ENCODE measurements around the gene HMGXB3.
"Not testable (repeated sequence)": the region's sequence is repeated elsewhere in the genome, so short reads cannot be mapped to it uniquely, and the experiment has no call there.

The HMGXB3 gene

GRCh38 chr5:150068961-150069645 lies 68.6 kb downstream of the HMGXB3 start:
- DNase-seq: no peak

DNA sequence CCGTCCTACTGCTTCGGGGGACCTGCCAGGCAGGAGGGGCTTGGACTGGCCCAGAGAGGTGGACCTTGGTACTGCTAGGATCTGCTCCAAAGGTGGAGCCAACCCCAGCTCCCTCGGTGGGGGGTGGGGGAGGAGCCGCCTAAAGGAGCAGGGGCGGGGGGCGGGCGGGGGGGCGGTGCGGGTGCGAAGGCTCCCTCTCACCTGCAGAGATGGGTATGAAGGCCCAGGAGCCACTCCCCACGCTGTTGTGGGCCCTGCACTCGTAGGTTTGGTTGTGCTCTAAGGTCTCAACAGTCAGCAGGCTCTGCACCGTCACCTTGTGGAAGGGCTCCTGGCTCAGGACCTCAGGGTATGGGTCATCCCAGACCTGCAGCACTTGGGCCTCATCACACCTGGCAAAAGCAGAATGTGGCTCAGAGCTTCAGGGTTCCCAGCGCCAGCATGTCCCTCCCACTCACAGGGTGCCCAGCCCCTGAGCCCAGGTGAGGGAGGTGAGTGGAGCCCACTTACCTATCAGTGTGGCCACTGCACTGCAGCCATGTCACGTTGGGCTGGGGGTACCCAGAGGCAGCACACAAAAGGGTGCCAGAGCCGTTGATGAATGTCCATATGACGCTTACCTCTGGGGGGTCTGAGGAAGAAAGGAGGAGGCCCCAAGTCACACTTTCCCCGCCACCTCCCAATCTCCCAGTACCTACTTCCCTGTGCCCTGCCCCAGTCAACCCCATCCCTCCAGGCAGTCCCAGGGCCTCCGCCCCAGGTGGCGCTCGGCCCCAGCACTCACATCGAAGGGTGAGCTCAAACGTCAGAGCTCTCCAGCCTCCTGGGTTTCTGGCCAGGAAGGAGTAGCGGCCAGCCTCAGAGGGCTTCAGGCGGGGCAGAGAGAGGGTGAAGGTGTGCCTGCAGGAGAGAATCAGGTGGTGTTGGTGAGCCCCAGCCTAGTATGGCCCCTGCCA lies 69.4 kb downstream of the HMGXB3 start:
- no peak for DNase-seq

- DNase-seq: no peak
These were observed 70.3 kb downstream of the HMGXB3 start for GRCh38 chr5:150070821-150071220.

DNA sequence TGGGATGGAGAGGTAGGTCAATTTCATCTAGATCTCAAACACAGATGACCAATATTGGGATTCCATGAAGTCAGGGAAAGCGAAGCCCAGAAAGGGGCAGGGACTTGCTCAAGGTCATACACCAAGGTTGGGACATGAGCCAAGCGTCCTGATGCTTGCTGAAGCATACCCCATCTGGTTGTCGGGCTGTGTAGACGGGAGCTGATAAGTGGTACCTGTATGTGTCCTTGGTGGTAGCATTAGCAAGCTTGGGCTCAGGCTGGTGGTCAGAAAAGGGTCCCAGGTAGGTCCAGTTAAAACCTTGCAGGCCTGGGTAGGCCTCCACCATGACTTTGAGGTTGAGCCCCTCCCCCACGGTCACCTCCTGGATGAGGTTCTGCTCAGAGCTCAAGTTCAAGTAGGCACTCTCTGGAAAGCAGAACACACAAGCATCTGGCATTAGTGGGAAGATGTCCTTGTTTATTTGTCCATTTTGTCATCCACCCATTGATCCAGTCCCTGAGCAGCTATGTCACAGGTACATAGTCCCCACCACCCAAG lies 72.6 kb downstream of the HMGXB3 start:
- no peak for DNase-seq

DNA sequence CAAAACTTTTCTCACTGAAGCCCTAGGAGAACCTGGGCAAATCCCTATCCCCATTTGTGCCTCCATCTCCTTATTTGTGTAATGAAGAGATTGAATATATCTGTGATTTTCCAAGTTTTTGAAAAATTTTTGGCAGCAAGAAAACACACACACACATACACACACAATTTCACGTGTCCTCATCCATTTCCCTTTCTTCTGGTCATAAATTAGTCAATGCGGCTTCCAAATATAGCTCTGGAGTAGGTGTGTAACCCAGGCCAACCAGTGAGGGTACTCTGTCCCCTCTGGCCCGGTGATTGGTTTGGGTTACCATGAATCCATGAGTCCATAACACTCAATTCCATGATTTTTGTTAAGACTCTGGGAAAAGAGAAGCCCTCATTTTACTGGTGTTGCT lies 73.1 kb downstream of the HMGXB3 start:
- no peak for DNase-seq

- no peak for DNase-seq
These were observed 74.7 kb downstream of the HMGXB3 start for GRCh38 chr5:150075233-150075632.

GRCh38 chr5:150075806-150076205 lies 75.3 kb downstream of the HMGXB3 start:
- DNase-seq: no peak

DNA sequence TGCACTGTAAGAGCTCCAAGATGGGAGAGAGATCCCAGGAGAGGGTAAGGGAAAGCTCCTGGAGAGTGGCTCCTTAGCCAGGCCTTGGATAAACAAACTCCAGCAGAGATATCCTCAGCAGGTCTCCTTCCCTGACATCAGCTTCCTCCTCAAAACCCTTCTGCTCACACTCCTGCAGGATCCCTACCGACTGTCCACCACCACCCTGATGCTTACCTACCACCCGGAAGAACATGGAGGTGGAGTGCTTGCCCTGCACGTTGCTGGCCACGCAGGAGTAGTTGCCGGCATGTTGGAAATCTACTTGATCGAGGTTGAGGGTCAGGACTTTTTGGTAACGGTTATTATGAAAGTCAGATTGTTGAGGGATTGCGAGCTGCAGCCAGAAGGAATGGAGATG lies 76.5 kb downstream of the HMGXB3 start:
- no peak for DNase-seq

DNA sequence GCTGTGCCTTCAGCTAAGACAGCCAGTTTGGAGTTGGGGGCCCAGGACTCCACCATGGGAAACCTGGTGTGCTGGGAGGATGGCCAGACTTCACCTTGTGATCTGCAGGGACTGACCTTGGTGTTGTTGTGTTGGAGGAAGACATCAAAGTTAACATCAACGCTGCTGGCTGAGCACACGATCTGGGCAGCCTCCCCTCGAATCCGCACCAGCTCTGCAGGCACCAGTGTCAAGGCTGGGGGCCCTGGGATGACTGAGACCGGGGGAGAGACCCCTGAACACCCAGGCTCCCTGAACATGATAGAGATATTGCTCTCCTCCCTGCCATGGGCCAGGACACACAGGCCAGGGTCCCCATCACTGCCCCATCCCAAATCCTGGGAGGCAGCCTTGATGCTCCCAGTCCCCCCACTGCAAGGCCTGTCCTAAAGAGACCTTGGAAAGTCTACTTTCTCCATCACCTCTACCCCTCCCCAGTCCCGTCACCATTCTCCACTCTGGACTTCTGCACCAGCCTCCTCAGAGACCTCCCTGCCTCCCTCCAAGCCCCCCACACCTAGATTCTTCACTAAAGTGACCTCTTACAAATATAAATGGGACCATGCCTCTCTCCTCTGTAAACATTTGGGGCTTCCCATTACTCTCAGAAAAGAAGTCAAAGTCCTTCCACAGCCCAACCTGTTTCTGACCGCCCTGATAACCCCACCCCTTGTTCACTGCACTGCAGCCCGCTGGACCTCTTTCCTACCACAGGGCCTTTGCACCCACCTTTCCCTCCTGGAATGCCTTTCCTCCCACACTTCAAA lies 77.7 kb downstream of the HMGXB3 start:
- DNase-seq: no peak

DNA sequence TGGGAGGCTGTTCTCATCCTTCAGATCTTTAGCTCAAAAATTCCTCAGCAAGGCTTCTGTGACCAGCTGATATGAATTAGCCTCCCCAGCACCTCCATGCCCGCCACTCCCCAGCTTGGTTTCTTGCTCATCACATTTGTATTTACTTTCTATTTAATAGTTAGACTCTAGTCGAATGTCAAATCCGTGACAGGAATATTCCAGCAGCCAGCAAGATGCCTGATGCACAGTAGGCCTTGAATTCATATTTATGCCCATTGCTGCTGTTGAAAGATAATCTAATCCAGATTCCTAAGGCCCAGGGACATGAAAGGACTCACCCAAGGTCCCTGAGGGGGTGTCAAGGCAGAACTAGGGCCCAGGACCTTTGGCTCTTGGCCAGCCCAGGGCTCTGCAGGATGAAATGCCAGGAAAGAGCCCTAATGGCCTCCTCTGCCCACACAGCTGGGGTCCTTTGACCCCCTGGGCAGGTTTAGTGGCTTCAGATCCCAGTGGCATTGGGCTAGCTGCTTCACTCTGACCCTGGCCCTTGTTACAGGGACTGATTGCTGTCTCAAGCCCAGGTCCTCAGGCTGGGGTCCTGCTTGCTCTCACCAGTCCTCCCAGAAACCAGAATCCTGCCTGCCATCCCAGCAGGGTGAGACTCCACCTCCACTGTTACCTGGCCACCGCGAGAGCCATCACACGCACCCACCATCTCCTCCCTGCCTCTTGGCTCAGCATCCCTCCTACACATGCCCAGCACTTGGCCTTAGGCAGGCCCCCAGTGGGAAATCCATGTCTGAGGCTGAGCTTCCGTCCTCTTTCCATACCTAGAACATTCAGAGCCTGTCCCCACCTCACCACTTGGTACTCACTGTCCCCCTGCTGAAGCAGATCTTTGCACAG lies 78.5 kb downstream of the HMGXB3 start:
- no peak for DNase-seq

DNA sequence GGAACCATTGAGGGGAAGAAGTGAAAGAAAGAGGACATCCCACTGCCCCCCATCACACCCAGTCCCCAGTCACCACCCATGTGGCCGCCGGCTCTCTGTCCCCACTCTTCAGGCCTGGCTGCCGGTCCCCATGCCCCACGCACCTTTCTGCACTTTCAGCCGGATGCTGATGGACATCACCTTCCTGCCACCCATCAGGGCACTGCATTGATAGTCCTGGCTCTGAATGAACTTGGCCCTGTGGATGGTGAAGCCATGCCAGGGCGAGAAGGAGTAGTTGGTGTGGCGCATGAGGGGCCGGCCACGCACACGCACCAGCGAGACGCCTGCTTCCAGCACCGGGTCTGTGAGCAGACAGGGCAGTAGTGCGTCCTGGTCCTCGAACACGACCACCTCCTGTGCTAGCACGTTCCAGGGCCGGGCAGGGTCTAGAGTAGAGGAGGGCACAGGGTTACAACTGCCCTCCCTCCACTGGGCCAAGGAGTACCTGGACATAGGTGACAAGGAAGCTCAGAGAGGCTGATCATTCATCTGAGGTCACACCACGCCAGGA lies 79.4 kb downstream of the HMGXB3 start:
- no peak for DNase-seq

GRCh38 chr5:150080696-150081435 lies 80.3 kb downstream of the HMGXB3 start:
- DNase-seq: no peak

DNA sequence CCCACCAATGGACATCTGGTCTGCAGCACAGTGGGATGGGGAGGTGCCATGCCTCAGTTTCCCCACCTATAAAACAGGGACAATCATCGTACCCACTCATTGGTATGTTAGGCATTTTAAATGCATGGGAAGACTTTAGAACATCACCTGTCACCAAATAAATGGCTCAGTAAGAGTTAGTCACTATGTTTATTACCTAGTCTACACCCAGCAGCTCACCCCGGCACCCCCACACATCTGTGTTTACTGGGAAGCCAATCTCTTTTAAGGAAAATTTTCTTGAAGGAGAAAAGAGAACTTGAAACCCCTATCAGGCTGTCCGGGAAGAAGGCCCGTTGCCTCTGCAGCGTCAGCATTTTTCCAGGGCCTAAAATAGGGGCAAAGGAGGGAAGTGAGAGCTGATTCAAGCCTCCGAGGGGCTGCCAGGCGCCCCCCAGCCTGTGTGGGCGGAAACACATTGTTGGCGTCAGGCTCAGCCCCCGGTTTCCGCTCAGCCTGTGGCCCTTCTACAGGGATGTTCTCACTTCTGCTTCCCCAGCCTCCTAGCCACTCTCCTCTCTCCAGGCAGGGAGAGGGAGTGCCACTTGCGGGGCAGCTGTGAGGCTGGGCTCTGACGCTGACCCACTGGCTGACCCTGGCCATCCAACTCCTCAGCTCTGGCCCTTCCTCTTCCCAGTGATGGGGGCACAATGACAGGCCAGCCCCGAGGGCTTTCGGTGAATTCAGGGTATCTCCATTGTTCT lies 81.2 kb downstream of the HMGXB3 start:
- peak in 9 of 14 donors; percentile 23 to 78 (median 56) for DNase-seq

DNA sequence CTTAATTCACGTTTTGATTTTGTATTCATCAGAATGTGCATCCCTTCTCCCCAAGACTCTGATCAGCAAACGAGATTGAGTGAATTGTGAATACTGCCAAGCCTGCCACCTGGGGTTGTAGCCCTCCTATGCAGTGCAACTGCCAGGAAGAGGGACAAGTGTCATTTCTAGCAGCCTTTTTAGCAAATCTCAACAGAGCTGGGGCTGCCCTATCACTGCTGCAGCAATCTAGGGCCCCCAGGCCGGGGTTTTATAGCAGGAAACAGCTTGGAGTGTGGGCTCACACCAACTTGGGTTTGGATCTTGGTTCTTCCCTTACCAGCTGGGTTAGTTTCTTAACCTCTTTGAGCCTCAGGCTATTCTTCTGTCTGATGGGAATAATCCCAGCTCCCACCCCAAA lies 81.8 kb downstream of the HMGXB3 start:
- DNase-seq: no peak

DNA sequence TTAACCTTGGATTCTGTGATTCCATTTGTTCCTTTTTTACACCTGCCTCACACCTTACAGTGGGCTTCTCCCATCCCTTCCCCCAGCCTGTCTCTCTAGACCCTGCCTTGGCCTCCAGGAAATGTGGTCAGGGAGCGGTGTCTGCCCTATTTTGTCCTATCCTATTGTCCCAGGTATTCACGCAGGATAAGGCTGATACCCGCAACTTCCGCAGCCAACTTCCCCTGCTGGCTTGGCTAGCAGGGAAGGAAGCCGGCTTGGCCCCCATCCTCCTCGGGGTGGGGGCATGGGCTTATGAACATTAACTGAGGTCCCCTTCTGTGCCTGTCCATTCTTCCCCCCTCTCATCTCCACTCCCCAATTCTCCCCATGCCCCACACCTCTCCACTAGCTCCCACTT lies 82.3 kb downstream of the HMGXB3 start:
- peak in 1 of 14 donors; percentile 52 for DNase-seq

GRCh38 chr5:150084754-150085153 lies 84.2 kb downstream of the HMGXB3 start:
- DNase-seq: not testable (repeated sequence)

DNA sequence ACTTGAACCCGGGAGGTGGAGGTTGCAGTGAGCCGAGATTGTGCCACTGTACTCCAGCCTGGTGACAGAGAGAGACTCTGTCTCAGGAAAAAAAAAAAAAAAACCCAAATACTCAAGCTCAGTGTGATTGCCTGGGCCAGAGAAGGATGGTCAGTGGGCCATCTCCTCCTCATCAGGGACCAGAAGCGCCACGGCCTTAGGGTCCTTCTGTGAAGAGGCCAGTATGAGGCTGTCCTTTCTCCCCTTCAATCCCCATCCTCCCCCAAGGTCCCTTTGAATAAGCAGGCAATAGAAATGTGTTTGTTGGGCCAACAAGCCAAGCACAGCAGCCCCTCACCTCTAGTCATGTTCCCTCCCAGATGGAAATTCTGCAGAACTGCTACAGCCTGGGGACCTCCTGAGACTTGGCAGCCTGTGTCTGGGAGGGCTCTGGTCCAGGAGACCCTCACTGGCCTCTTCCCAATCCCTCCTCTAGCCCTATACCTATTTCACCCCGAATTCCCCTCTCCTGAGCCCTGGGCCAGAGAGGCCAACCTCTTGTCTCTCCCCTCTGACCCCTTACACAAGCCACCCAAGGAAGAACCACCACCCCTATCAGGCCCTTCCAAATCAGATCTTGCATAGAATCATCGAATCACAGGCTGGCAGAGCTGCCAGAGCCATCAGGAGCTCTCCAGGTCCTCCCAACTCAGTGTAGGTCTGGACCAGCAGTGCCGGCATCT lies 84.8 kb downstream of the HMGXB3 start:
- DNase-seq: no peak

- no peak for DNase-seq
These were observed 85.6 kb downstream of the HMGXB3 start, which contains the start of gene CSF1R for GRCh38 chr5:150085950-150086715. TSS of gene CSF1R (minus strand) at chr5:150086554. CDS start at chr5:150086427, 127 bp downstream.

All from C1 segment of cervical spinal cord (tissue), 14 donors.